Eye (tissue), 1 donor: ENCODE results near the gene INSYN1.

Experiments used
- DNase-seq: peaks from one replicate; pipeline ENCODE4 v3.0.0-alpha.2; 2015

Gene INSYN1

DNA sequence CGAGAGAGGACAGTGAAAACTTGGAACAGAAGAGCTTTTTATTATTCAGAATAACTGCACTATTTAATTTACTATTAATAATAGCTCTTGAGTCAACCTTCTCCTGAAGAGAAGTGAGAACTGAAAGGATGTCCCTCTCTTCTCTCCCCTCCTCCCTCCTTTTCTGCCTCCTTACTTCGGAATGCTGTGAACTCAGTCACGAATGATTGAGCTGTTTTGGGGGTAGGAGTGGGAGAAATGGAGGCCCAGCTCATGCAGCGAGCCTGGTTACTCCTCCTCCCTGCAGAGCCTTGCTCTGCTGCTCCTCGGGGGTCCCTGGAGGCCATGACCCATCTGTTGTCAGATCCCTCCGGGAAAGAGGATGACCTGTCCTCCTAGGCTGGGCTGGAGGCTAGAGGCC lies 20.3 kb upstream of the INSYN1 start:
- DNase-seq = no peak

DNA sequence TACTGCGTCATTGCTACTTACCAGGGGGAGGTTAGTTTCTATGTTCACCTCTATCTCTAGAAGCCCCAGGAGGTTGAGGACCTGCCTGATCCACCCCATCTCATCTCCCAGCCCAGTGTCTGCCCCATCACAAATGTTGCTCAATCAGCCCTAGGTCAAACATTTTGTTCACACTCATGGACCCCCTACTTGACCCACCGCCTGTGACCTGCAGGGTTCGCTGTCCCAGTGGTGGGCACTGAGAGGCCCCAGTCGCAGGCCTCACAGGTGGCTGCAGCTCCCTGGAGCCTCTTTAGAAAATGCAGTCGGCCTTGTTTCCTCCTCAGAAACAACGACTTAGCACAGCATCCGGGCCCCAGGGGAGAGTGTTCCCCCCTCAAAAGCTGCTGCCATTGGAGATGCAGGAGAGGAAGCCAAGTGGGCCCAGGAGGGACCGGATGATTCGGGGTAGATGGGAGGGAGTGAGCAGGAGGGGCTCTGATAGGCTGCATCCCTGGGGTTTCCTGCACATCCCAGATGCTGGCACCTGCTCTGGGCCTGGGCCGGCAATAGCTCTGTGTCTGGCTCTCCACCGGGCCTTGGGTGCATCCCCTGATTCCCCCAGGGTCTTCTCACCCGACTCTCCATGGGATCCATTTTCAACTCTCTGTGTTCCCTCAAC lies 18.4 kb upstream of the INSYN1 start:
- DNase-seq = no peak

DNA sequence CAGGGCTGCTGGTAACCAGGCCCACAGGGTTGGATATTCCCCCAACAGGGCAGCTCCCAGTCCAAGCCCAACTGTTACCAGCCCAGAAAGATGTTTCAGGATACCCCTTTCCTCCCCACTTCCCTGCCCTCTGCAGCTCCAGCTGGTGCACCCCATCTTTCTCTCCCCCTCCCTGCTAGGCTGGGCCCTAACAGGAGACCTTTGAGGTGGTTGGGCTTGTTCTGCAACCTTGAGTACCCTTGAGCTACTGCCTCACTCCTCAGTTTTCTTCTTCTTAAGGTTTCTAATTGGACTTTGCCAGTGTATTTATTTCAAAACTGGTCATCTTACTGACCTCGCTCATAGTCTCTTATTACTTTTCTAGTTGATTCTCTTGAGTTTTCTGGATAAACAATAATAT lies 16.9 kb upstream of the INSYN1 start:
- no peak for DNase-seq

DNA sequence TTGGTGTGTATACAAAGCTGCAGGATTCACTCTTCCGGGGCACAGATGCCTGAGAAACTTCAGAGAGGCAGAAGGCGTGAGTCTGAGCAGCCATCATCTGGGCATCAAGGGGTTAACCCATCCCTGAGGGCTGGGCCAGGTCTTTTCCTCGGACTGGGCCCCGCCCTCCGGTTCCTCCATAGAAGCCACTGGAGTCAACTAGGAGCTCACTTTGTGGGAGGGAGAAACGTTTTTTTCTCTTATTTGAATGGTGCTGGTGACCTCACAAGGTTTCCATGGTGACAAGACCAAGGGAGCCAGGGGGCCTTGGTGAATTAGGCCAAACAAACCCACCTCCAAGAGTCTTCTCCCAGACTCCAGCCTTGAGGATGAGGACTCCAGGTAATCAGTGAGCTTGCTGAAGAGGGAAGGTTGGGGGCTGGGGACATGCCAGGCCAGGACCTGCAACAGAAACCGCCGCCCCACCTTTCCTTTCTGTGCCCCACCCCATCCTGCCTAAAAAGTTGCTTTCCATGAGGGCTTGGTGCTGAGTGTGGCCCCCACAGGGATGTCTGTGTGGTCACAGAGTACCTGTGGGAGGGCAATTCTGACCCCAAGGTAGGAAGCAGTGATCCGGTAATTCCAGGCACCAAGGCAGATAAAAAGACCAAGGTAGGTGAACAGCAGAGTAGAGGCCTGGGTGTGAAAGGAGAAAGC lies 14.8 kb upstream of the INSYN1 start:
- no peak for DNase-seq

DNA sequence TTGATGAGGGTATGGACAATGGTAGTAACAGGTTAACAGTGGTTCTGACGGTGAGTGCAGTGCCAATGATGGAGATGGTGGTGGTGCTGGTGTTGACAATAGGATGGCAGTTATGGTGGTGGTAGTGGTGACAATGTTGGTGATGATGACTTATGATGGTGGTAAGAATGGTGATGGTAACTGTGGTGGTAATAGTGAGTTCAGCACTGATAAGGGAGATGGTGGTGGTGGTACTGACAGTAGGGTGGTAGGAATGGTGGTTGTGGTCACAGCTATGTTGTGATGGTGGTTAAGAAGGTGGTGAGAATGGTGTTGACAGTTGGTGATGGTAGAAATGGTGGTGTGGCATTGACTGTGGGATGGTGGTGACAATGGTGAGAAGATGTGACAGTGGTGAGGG lies 13.4 kb upstream of the INSYN1 start:
- DNase-seq = no peak

- no peak for DNase-seq
Measured at GRCh38 chr15:73765778-73766177, 12.6 kb upstream of the INSYN1 start.

GRCh38 chr15:73763931-73764330 lies 10.8 kb upstream of the INSYN1 start:
- DNase-seq = no peak

DNA sequence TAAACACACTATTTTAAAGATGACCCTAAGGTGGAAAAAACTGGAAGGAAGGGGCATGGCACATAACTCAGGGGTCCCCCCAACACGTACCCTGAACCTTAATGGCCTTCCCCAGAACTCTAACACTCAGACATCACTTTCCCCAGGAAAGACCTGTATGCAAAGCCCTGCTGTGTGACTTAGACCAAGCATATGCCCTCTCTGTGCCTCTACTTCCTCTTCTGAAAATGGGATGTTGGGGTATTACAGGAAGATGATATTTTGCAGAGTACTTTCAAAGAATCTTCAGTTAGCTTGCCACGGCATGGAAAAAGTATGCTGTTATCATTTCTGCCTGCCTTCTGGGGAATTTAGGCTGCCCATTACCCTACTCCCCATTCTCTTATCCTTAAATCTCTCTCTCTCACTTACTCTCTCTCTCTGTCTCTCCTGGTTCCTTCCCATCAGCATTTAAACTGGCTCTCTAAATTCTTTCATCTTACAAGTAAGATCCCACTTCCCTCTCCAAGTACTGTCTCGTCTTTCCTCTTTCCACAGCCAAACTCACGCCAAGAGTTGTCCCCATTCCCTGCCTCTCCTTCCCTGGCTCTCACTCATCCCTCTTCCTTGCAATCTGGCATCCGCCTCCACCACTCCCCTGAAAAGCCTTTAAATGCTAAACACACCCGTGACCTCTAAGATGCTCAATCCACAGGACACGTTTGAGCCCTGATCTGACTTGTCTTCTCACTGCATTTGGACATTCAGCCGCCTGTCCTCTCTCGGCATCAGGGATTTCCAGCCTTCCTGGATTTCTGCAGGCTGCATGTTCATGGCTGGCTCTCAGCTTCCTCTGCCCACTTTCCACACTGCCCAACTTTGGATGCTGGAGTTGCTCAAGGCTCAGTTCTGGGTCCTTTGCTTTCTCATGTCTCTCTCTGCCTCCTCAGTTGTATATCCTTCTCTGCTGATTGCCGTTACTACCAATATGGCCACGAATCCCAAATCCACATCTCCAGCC lies 7.5 kb upstream of the INSYN1 start:
- no peak for DNase-seq

DNA sequence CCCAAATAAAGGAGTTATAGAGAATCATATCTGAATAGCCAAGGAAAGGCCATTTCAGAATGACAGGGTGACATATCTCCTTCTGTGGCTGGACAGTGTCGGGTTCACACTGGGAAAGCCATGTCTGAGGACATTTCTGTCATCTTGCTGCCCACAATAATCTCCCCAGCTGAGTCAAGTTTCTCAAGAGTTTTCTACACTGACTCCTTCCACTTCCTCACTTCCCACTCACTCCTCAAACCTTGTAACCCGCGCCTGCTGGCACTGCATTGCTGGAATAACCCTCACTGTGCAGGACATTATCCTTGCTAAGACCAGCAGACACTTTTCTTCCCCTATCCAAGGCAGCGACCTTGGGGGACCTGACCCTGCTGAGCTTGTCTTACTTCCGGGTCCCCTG lies 5.3 kb upstream of the INSYN1 start:
- no peak for DNase-seq

DNA sequence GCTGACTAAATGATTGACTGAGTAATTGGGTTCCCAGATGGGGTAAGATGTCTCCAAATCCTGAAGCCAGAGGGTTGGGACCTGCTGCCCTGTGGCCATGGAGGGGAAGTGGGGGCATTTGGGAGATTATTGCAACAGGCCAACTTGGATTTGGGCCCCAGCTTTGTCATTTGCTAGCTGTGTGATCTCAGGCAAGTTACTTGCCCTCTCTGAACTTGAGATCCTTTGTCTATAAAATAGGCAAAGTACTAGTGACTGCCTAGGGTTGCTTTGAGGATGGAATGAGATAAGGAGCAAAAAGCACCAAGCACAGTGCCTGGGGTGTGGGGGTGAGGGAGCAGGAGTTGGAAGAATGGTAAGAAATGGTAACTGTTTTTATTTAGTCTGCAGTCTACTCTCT lies 4.4 kb upstream of the INSYN1 start:
- DNase-seq = no peak

- DNase-seq = no peak
Measured at GRCh38 chr15:73756947-73757513, 3.9 kb upstream of the INSYN1 start.

- no peak for DNase-seq
Measured at GRCh38 chr15:73756390-73756789, 3.2 kb upstream of the INSYN1 start.

GRCh38 chr15:73755946-73756345 lies 2.8 kb upstream of the INSYN1 start:
- DNase-seq = no peak

DNA sequence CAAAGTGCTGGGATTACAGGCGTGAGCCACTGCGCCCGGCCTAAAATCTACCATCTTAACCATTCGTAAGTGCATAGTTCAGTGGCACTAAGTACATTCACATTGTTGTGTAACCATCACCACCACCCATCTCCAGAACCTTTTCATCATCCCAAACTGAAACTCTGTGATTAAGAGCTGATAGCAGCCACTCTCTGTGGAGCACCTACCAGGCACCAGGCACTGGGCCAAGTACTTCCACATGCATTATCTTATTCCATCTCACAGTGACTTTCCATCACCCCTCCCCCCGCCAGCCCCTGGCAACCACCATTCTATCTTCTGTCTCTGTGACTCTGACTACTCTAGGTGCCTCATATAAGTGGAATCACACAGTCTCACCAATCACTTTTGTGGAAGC lies 2.3 kb upstream of the INSYN1 start:
- no peak for DNase-seq

GRCh38 chr15:73754461-73754860 lies 1.3 kb upstream of the INSYN1 start:
- no peak for DNase-seq

DNA sequence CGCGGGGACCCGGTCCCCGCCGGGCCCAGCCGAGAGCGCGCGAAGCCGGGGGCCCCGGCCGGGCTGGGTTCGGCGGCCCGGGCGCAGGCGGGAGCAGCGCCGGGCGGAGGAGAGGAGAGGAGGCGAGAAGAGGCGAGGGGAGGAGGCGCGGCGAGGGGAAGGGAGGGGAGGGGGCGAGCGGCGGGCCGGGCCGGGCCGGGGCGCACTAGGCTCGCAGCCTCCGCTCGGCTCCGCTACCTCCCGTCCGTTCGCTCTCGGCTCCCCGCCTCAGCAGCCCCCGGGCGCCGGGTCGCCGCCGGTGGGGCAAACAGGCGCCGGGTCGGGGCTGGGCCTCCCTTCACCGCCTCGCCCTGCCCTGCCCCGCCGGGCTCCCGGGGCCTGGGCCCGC lies 351 bp downstream of the INSYN1 start:
- peak; percentile 79 for DNase-seq

GRCh38 chr15:73751899-73752805 lies 999 bp downstream of the INSYN1 start:
- DNase-seq = peak; percentile 71

GRCh38 chr15:73751511-73751898 lies 1.6 kb downstream of the INSYN1 start:
- peak; percentile 33 for DNase-seq

DNA sequence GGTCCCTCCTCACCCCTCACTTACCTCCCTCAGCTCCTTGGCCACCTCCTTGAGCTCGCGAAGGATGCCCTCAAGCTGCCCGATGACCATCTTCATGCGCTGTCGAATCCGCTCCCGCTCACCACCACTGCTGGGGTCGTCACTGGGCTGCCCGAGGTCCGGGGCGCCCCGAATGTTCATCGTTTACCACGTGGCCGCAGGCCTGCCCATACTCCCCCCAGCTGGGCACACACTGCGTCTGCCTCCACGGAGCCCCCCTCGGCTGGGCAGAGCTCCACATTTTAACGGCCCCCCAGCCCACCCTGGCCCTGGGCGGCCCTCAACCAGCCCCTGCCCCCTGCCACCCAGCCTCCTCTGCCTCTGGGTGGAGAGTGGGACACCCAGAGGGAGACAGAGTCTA lies 2.2 kb downstream of the INSYN1 start:
- no peak for DNase-seq

DNA sequence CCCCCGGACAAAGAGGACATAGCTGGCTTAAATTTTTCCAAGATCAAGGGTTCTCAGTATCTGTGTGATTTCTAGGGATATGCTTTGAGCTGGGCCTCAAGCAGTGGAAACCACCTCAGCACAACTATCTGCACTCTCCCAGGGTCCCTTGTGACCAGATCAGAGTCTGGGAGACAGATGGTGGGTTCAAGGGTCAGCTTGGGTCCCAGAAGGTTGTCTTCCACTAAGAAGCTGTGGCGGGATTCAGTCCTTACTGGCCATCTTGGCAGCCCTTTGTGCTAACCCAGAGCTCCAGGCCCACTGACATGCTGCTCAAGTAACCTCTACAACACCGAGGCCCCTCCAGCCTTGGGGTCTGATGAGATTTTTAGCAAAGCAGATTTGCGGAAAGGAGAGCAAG lies 2.7 kb downstream of the INSYN1 start:
- DNase-seq = peak; percentile 75

DNA sequence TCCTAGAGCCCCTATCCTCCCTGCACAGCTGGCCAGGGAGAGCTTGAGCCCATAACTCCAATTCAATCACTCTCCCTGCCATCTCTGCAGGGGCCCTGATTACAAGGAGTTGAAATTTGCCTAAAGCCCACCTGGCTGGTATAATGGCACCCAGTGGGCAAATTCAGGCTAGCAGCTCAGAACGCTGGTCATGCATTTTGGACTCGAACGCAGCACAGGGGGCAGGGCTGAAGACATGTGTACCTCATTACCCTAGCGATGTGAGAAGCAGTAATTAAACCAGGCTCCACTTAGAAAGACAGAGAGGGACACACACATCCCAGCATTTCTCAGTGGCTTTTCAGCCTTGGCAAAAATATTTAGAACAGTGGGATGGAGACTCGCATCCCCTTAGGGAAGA lies 3.2 kb downstream of the INSYN1 start:
- DNase-seq = no peak

DNA sequence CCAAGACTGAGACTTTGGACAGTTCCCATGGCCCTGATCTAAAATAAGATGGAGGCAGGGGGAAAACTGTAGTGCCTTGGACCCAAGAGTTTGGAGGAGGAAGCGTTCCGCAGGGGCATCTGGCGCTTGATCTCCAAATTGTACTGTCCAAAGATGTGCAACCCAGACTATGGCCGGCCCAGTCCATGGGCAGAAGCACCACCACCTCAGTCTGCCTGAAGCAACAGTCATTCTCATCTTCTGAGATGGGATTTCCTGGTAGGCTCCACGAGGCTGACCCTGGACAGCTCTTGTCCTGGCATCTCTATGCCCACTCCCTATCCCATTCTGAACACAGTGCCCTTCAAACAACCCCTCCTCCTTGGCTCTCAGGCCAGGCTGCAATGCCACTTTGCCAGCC lies 3.6 kb downstream of the INSYN1 start:
- no peak for DNase-seq
